Measurements from ENCODE around the gene STUB1. TPM values are rescaled to one million over a fixed set of nuclear protein-coding genes. Genes with fewer than 3 reads are reported as not detected.

STUB1 gene
- total RNA-seq, 2 experiments from 2014 or later = 72.4 to 85.5 TPM

- CTCF ChIA-PET (ENCODE audit: unreplicated experiment) = no interaction called here
These were observed 18.9 kb downstream of the STUB1 start for GRCh38 chr16:698911-699671.

GRCh38 chr16:700684-701584, 20.7 kb downstream of the STUB1 start:
- Histone ChIP-seq H3K27ac (ENCODE audit: low read depth, low read length, poor library complexity, severe bottlenecking) (no peak overlapping the region), H3K4me1 (ENCODE audit: insufficient read depth, low read length, poor library complexity, severe bottlenecking) (no peaks in the 10 kb centered on the region), H3K4me3 (ENCODE audit: low read depth, low read length, poor library complexity, severe bottlenecking) (no peak overlapping the region), H2AFZ (ENCODE audit: low read length) (no peak overlapping the region), H4K20me1 (ENCODE audit: insufficient read depth, low read length) (no peaks in the 10 kb centered on the region), H3K79me2 (ENCODE audit: insufficient read depth, low read depth, low read length) (no peaks in the 10 kb centered on the region), H3K9me2 (ENCODE audit: insufficient read depth, low read length) (no peaks in the 10 kb centered on the region), H3K36me3 (ENCODE audit: insufficient read depth, low read length) (no peaks in the 10 kb centered on the region), H3K9me3 (ENCODE audit: low read length) (no peaks in the 10 kb centered on the region), H3K4me2 (ENCODE audit: low read length) (no peak overlapping the region)
- BruUV-seq (replicated peaks) = no TSS peak
- ChIA-PET POLR2A (no interaction called here), CTCF (ENCODE audit: unreplicated experiment) (no interaction called here)
- intact Hi-C loops (cut with micrococcal nuclease; ENCODE audit: unreplicated experiment) = no loop called here
- DNase-seq (ENCODE audit: low spot score) = no peak
- no peak for TF ChIP-seq EZH2phosphoT487 (IDR thresholded peaks at IDR 0.05; ENCODE audit: borderline replicate concordance, low read depth, low read length)
- no peak for TF ChIP-seq CTCF (conservative IDR thresholded peaks at IDR 0.05; ENCODE audit: low read length)

More at GRCh38 chr16:698911-699671, 18.9 kb downstream of the STUB1 start:
- Histone ChIP-seq H3K79me2 (ENCODE audit: insufficient read depth, low read depth, low read length) (no peaks in the 10 kb centered on the region), H4K20me1 (ENCODE audit: insufficient read depth, low read length) (no peaks in the 10 kb centered on the region), H3K4me1 (ENCODE audit: insufficient read depth, low read length, poor library complexity, severe bottlenecking) (peaks cover 10% of the 10 kb centered on the region), H3K9me2 (ENCODE audit: insufficient read depth, low read length) (no peaks in the 10 kb centered on the region), H3K36me3 (ENCODE audit: insufficient read depth, low read length) (no peaks in the 10 kb centered on the region), H3K4me3 (ENCODE audit: low read depth, low read length, poor library complexity, severe bottlenecking) (no peak overlapping the region), H3K9me3 (ENCODE audit: low read length) (no peaks in the 10 kb centered on the region), H3K27ac (ENCODE audit: low read depth, low read length, poor library complexity, severe bottlenecking) (no peak overlapping the region), H3K4me2 (ENCODE audit: low read length) (no peak overlapping the region), H2AFZ (ENCODE audit: low read length) (no peak overlapping the region)
- no TSS peak for BruUV-seq (replicated peaks)
- TF ChIP-seq CTCF (conservative IDR thresholded peaks at IDR 0.05; ENCODE audit: low read length) (no peak), EZH2phosphoT487 (IDR thresholded peaks at IDR 0.05; ENCODE audit: borderline replicate concordance, low read depth, low read length) (no peak)
- no peak for DNase-seq (ENCODE audit: low spot score)
- intact Hi-C loops (cut with micrococcal nuclease; ENCODE audit: unreplicated experiment) = no loop called here
- POLR2A ChIA-PET = no interaction called here

Data from OCI-LY7 (cell line).